ENCODE data around the gene RALGAPA2.

Gene RALGAPA2

GRCh38 chr20:20497242-20497978, 215.0 kb downstream of the RALGAPA2 start:
- DNase-seq (ENCODE audit: low spot score), result no peak

GRCh38 chr20:20495729-20496503, 216.5 kb downstream of the RALGAPA2 start:
- DNase-seq (ENCODE audit: low spot score), result no peak

GRCh38 chr20:20493701-20494100, 218.7 kb downstream of the RALGAPA2 start:
- DNase-seq (ENCODE audit: low spot score), result no peak

GRCh38 chr20:20492521-20493332, 219.7 kb downstream of the RALGAPA2 start:
- DNase-seq (ENCODE audit: low spot score), result no peak

- no peak for DNase-seq (ENCODE audit: low spot score)
Observed at GRCh38 chr20:20491784-20492264, 220.6 kb downstream of the RALGAPA2 start.

GRCh38 chr20:20491110-20491783, 221.2 kb downstream of the RALGAPA2 start:
- no peak for DNase-seq (ENCODE audit: low spot score)

GRCh38 chr20:20490673-20491072, 221.8 kb downstream of the RALGAPA2 start:
- no peak for DNase-seq (ENCODE audit: low spot score)

- DNase-seq (ENCODE audit: low spot score), result no peak
Observed at GRCh38 chr20:20489648-20490341, 222.6 kb downstream of the RALGAPA2 start.

- DNase-seq (ENCODE audit: low spot score), result no peak
Observed at GRCh38 chr20:20489054-20489453, 223.4 kb downstream of the RALGAPA2 start.

- DNase-seq (ENCODE audit: low spot score), result no peak
Observed at GRCh38 chr20:20488388-20488787, 224.1 kb downstream of the RALGAPA2 start.

- DNase-seq (ENCODE audit: low spot score), result no peak
Observed at GRCh38 chr20:20487811-20488210, 224.6 kb downstream of the RALGAPA2 start.

- DNase-seq (ENCODE audit: low spot score), result no peak
Observed at GRCh38 chr20:20483328-20483727, 229.1 kb downstream of the RALGAPA2 start.

GRCh38 chr20:20482453-20482852, 230.0 kb downstream of the RALGAPA2 start:
- DNase-seq (ENCODE audit: low spot score), result no peak

- no peak for DNase-seq (ENCODE audit: low spot score)
Observed at GRCh38 chr20:20480689-20481088, 231.8 kb downstream of the RALGAPA2 start.

- no peak for DNase-seq (ENCODE audit: low spot score)
Observed at GRCh38 chr20:20480126-20480525, 232.3 kb downstream of the RALGAPA2 start.

GRCh38 chr20:20477444-20478041, 234.9 kb downstream of the RALGAPA2 start:
- DNase-seq (ENCODE audit: low spot score), result no peak

- DNase-seq (ENCODE audit: low spot score), result no peak
Observed at GRCh38 chr20:20476504-20476903, 235.9 kb downstream of the RALGAPA2 start.

GRCh38 chr20:20473657-20474056, 238.8 kb downstream of the RALGAPA2 start:
- DNase-seq (ENCODE audit: low spot score), result no peak

- DNase-seq (ENCODE audit: low spot score), result no peak
Observed at GRCh38 chr20:20472684-20473274, 239.7 kb downstream of the RALGAPA2 start.

GRCh38 chr20:20466341-20466879, 246.0 kb downstream of the RALGAPA2 start:
- no peak for DNase-seq (ENCODE audit: low spot score)

Data from COLO829 (cell line).